ENCODE data around the gene PCLO.

- TF ChIP-seq CTCF (IDR thresholded peaks at IDR 0.05) = 0 out of 2 replicates have a peak, but pooled peaks have one; percentile 36
- no peak for TF ChIP-seq FOXP4 (CRISPR knock-in tag; IDR thresholded peaks at IDR 0.05)
- no peak for TF ChIP-seq USF2 (CRISPR knock-in tag; IDR thresholded peaks at IDR 0.05)
- no peak for TF ChIP-seq JAZF1 (CRISPR knock-in tag; IDR thresholded peaks at IDR 0.05)
- no peak for TF ChIP-seq TEAD4 (CRISPR knock-in tag; IDR thresholded peaks at IDR 0.05)
- no peak for TF ChIP-seq SP1 (CRISPR knock-in tag; conservative IDR thresholded peaks at IDR 0.05)
- no peak for TF ChIP-seq MAX (CRISPR knock-in tag; IDR thresholded peaks at IDR 0.05)
- TF ChIP-seq CDX4 (CRISPR knock-in tag; IDR thresholded peaks at IDR 0.05; ENCODE audit: borderline replicate concordance) = no peak
- TF ChIP-seq FOXP1 (CRISPR knock-in tag; IDR thresholded peaks at IDR 0.05; ENCODE audit: borderline replicate concordance) = no peak
Measured at GRCh38 chr7:82810558-82811259, 352.0 kb downstream of the PCLO start.

Data from WTC11 (cell line).